NB4 (cell line): ENCODE data around the gene YWHAG.

Experiments used
- MYC ChIP-seq: IDR thresholded peaks from 2 replicates; pipeline ENCODE4 v1.6.1; 2011; ENCODE audit warnings: low read depth, low read length
- POLR2A ChIP-seq: IDR thresholded peaks from 2 replicates; pipeline ENCODE4 v1.6.1; 2011; ENCODE audit warnings: mild to moderate bottlenecking; ENCODE audit not compliant: insufficient read length; ENCODE audit errors: extremely low read depth
- TF ChIP-seq, protein P1 (sequence below): IDR thresholded peaks from one replicate; pipeline ENCODE4 v1.5.1; 2012; ENCODE audit warnings: low read depth, low read length

DNA sequence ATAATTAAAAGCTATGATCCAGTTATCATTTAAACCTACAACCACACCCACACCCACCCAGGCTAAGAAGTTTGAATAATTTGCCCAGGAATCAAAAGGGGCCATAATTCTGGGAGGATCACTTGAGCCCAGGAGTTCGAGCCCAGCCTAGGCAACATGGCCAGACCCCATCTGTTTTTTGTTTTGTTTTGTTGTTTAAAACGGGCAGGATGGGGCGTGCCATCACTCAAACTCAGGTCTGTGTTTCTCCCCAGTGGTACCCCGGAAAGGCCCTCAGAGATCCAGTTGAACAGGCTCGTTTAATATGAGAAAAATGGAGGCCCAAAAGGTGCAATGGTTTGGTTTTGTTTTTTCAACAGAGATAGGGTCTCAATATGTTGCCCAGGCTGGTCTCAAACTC lies 33.0 kb downstream of the YWHAG start:
- TF ChIP-seq, protein P1, sequence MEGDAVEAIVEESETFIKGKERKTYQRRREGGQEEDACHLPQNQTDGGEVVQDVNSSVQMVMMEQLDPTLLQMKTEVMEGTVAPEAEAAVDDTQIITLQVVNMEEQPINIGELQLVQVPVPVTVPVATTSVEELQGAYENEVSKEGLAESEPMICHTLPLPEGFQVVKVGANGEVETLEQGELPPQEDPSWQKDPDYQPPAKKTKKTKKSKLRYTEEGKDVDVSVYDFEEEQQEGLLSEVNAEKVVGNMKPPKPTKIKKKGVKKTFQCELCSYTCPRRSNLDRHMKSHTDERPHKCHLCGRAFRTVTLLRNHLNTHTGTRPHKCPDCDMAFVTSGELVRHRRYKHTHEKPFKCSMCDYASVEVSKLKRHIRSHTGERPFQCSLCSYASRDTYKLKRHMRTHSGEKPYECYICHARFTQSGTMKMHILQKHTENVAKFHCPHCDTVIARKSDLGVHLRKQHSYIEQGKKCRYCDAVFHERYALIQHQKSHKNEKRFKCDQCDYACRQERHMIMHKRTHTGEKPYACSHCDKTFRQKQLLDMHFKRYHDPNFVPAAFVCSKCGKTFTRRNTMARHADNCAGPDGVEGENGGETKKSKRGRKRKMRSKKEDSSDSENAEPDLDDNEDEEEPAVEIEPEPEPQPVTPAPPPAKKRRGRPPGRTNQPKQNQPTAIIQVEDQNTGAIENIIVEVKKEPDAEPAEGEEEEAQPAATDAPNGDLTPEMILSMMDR: no peak
- TF ChIP-seq MYC: no peak
- TF ChIP-seq POLR2A: no peak
